G401.6 (cell line): Measurements from ENCODE around the gene EXT2.
A peak's percentile ranks its signal among the peaks of the same experiment; 100 is the strongest.

ENCODE experiments used
- FAIRE-seq: peaks from 2 replicates; lab custom pipeline; 2012; peaks lifted over from hg19 to GRCh38; lab: Jason Lieb, UNC

The EXT2 gene

DNA sequence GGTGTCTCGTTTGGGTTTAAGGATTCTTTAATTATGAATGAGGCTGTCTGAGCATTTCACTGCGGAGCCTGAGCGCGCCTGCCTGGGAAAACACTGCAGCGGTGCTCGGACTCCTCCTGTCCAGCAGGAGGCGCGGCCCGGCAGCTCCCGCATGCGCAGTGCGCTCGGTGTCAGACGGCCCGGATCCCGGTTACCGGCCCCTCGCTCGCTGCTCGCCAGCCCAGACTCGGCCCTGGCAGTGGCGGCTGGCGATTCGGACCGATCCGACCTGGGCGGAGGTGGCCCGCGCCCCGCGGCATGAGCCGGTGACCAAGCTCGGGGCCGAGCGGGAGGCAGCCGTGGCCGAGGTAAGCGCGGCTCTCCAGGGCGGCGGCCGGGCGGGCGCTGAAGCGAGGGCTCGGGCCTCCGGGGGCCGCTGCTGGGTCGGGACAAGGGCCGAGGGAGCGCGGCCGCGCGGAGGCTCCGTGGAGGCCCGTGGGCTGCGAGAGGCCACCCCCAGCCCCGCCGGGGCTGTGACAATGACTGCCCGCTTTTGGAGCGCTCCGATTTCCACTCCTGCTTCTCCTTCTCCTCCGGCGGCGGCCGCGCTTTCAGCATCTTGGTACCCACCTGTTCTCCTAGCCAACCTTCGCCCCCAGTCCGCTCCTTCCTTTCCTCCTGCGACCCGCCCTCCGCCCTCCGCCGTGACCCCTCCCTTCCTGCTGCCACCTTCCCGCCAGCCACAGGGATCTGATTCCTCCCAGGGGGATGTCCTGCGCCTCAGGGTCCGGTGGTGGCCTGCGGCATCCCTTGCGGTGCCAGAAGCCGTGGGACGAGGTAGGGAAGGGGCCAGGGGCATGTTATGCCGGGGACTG lies at the start of gene EXT2:
TSS of gene EXT2 (plus strand) at position 173 of the 854 bp plus-strand sequence. CDS start 12,035 bp downstream, outside the sequence.
- FAIRE-seq = peak; percentile 65

DNA sequence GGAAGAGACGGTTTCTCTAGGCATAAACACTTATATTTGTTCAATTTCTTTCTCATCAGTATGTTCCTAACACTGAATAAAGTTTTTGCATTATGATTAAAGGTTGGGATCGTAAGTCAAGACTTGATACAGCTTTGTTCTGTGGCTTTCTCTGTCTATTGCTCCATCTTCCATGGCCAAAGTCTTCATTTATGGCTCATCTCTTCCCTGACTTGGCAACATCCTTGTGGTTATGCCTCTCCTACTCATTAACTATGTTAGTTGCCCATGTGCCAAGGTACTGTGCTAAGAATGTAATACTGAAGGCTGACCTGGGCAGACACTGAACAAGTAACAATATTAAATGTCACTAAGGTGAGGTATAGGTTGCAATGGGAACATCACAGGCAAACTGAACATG lies 49.3 kb upstream of the EXT2 start:
- FAIRE-seq = no peak

DNA sequence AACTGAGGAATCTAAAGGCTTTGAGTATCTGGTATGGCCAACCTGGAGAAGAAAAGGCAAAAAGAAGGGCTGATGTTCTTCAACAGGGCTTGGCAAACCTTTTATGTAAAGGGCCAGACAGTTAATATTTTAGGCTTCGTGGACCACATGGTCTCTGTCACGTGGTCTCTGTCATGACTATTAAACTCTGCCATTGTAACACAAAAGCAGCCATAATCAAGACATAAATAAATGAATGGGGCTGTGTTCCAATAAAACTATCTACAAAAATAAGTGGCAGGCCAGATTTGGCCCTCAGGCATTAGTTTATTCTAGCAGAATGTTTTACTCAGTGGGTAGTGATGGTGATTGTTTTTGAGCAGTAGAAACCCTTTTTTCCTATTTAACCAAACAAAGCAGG lies 48.2 kb upstream of the EXT2 start:
- FAIRE-seq = no peak

- no peak for FAIRE-seq
Observed at GRCh38 chr11:44047931-44048431, 47.5 kb upstream of the EXT2 start, which contains the start of gene ACCSL. TSS of gene ACCSL (plus strand) at chr11:44047981. CDS start at chr11:44048037, 56 bp downstream.

GRCh38 chr11:44049832-44050231 lies 45.6 kb upstream of the EXT2 start:
- no peak for FAIRE-seq

DNA sequence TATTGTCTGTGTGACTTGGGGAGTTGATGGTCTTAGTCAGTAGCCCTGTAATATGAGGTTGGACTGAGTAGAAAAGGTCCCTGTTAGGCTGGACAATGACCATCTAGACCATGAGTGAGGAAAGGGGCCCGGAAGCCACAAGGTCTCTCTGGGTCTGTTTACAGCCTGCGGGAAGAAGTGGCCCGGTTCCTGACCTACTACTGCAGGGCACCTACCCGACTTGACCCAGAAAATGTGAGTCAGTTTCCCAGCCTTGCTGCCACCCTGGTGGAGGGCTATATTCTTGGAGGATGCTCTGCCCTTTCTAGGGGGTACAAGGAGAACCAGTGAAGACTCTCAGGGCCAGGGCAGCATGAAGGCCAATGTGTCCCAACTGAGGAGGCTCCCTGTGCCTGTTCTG lies 44.3 kb upstream of the EXT2 start:
- FAIRE-seq = no peak

GRCh38 chr11:44057340-44057739 lies 38.1 kb upstream of the EXT2 start:
- no peak for FAIRE-seq

DNA sequence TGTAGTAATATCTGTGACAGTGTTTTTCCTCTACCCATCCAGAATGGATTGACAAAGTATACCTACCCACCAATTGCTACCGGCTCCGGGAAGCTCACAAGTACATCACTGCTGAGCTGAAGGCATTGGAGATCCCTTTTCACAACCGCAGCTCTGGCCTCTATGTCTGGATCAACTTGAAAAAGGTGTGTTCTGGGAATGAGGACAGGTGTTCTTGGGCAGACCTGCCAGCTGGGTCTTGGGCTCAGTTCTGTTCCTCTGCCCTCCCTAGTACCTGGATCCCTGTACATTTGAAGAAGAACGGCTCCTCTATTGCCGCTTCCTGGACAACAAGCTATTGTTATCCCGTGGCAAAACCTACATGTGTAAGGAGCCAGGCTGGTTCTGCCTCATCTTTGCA lies 37.2 kb upstream of the EXT2 start:
- no peak for FAIRE-seq

DNA sequence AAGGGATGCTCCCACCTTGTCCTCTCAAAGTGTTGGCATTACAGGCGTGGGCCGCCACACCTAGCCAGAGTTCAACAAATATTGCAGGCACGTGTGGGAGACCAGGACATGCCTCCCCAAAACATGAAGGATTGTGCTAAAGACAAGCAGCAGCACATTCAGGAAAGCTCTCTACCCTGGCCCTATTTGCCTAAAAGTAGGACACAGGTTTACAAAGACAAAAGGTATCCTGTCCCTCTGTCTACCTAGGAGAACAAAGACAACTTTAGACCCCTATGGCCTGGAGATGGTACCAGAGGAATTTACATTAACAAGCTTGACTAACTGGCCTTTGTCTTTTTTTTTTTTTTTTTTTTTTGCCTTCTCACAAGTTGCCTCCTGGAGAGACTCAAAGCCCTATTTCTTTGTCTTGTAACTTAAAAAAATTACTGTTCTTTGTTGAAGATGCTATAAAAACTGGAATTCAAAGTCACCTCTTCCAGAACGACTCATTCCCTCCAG lies 30.3 kb upstream of the EXT2 start:
- FAIRE-seq = no peak

GRCh38 chr11:44065841-44066731 lies 29.4 kb upstream of the EXT2 start, which contains the start of gene ACCS:
TSS of gene ACCS (plus strand) at chr11:44066270. CDS start at chr11:44067628, 1,358 bp downstream.
- no peak for FAIRE-seq

DNA sequence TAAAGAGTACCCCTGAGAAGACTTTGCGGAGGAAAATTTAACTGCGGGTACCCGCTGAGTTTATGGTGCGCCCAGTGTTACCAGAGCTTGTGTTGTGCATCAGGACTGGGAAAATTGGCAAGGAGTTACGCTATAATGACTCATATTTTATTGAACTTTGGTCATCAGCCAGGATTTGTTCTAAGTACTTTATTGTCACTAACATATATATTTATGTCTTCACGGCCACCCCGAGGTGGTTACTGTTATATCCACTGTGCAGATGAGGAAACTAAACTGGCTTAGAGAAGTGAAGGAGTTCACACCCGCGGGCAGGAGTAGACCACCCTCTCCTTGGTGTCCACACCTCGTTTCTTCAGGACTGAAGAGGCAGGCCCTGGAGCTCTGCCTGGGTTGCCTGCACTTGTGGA lies 28.7 kb upstream of the EXT2 start:
- FAIRE-seq = no peak

GRCh38 chr11:44067266-44067665 lies 28.2 kb upstream of the EXT2 start:
- no peak for FAIRE-seq

- no peak for FAIRE-seq
Observed at GRCh38 chr11:44068180-44068579, 27.3 kb upstream of the EXT2 start.

DNA sequence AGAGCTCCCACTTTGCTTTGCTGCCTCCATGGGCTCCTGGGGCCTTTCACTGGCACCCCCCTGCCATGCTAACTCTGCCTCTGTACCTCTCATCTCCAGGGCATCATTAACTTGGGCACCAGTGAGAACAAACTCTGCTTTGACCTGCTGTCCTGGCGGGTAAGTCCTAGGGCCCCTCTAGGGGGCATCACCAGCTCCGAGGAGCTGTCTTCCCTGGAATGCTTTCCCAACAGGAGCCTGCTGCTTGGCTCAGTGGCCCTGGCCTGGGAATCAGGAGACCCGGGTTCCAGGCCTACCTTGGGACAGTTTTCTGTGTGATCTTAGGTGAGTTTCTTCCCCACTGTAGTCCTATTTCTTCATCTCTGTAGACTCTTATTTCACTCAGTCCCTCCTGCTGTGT lies 24.3 kb upstream of the EXT2 start:
- no peak for FAIRE-seq

- no peak for FAIRE-seq
Observed at GRCh38 chr11:44072757-44073658, 22.5 kb upstream of the EXT2 start.

- FAIRE-seq = no peak
Observed at GRCh38 chr11:44078794-44079193, 16.7 kb upstream of the EXT2 start.

- FAIRE-seq = no peak
Observed at GRCh38 chr11:44079376-44079775, 16.1 kb upstream of the EXT2 start.

DNA sequence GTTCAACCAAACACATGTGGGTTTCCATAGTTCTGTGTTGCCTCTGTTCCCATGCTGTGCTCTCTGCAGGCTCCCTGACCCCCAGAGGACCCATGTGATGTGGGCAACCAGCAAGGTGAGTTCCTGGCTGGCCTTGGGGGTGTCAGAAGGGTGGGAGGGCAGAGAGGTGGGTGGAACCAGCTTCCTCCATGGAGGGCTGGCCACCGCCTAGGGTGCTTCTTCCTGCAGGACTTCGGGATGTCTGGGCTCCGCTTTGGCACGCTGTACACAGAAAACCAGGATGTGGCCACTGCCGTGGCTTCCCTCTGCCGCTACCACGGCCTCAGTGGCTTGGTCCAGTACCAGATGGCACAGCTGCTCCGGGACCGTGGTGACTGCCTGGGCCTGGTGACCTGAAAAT lies 14.5 kb upstream of the EXT2 start:
- no peak for FAIRE-seq

DNA sequence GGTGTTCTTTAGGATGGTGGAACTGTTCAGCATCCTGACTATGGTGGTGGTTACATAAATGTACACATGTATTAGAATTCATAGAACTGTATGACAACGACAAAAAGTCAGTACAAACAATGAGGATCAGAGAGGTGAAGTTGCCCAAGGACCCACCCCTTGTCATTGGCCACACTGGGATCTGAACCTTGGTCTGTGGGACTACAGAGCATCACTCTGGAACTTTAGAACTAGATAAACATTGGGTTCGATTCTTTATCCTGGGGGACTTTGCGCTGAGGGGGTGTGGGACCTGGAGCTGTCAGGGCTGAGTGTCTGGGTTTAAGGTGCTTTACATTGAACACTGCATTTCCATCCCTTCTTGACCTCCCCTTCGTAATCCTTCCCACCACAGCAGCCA lies 12.8 kb upstream of the EXT2 start:
- FAIRE-seq = no peak

DNA sequence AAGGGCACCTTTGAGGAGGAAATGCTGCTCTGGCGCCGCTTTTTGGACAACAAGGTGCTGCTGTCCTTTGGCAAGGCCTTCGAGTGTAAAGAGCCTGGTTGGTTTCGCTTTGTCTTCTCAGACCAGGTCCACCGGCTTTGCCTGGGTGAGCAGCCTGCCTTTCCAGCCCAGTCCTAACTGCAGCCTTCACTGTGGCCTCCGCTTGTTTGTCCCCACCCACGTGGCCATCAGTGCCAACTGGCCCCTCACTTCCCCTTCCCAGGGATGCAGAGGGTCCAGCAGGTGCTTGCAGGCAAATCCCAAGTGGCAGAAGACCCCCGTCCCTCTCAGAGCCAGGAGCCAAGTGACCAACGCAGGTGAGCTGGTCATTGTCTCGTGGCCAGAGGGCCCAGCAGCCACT lies 12.0 kb upstream of the EXT2 start:
- no peak for FAIRE-seq

GRCh38 chr11:44083906-44084305 lies 11.6 kb upstream of the EXT2 start:
- FAIRE-seq = no peak

DNA sequence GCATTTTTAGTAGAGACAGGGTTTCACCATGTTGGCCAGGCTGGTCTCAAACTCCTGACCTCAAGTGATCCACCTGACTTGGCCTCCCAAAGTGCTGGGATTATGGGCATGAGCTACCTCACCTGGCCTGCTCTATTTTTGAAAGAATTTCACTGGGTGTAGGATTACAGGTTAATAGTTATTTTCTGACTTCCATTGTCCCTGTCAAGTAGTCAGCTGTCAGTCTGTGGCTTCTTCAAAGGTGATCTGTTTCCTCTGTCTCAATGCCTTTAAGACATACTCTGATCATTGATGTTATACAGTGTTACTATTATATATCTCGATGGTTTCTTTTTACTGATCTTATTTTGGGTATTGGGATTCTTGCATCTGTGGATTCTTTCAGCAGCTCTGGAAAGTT lies 10.1 kb upstream of the EXT2 start:
- FAIRE-seq = no peak
